Neural crest cell (in vitro differentiated cells): ENCODE measurements around the gene PILRB. TPM values are rescaled to one million over a fixed set of nuclear protein-coding genes. Genes with fewer than 3 reads are reported as not detected.
"Not testable (repeated sequence)": the region's sequence is repeated elsewhere in the genome, so short reads cannot be mapped to it uniquely, and the experiment has no call there.

Experiments
- DNase-seq: peaks from one replicate; pipeline ENCODE4 v3.0.0; 2021; ENCODE audit warnings: low read depth, mixed read lengths, low spot score
- H3K27ac Mint-ChIP-seq: one replicate; pipeline ENCODE4 v1.8.0; 2021; ENCODE audit warnings: mild to moderate bottlenecking, mixed read lengths; ENCODE audit not compliant: unreplicated experiment
- H3K27me3 Mint-ChIP-seq: 2 replicates; pipeline ENCODE4 v1.8.0; 2021; ENCODE audit warnings: low read depth, mild to moderate bottlenecking, mixed read lengths
- H3K36me3 Mint-ChIP-seq: 2 replicates; pipeline ENCODE4 v1.8.0; 2021; ENCODE audit warnings: low read depth, mild to moderate bottlenecking, mixed read lengths
- H3K4me1 Mint-ChIP-seq: 2 replicates; pipeline ENCODE4 v1.8.0; 2021; ENCODE audit warnings: mixed read lengths
- H3K4me3 Mint-ChIP-seq: one replicate; pipeline ENCODE4 v1.8.0; 2021; ENCODE audit warnings: mild to moderate bottlenecking, mixed read lengths
- H3K9me3 Mint-ChIP-seq: 2 replicates; pipeline ENCODE4 v1.8.0; 2021; ENCODE audit warnings: mixed read lengths
- total RNA-seq: library from RNA; stranded (reverse); gene quantifications from 2 replicates; pipeline ENCODE4 v1.2.1, GENCODE V29; 2021
- TF ChIP-seq, protein P1 (sequence below): fragments of 200-600 bp; sonication (generic); conservative IDR thresholded peaks from 2 replicates; pipeline ENCODE4 v1.5.0; 2021; ENCODE audit warnings: antibody characterized with exemption, mild to moderate bottlenecking

The PILRB gene
- total RNA-seq, 1 donor from 2014 or later, result 36.5 TPM

DNA sequence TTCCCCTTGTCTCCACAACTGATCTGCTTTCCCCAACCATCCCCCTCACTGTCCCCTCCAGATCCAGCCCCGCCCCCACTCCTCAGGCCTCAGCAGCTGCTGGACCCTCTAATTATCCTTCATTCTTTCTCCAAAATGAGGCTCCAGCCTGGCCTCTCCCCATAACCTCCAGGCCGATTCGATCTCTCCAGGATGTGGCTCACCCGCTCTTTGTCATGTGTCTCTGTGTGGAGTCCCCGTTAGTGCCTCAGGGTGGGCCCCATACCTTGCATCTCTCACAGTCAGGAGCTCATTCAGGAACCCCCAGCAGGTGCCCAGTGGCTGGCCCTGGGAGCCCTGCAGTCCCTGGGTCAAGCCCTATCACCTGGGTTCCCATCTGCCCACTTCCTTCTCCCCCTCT, 16.7 kb downstream of the PILRB start:
- peaks cover 2% of the 10 kb centered on the region for H3K27me3 Mint-ChIP-seq
- no peak overlapping the region for H3K4me3 Mint-ChIP-seq
- no peaks in the 10 kb centered on the region for H3K36me3 Mint-ChIP-seq
- no peak overlapping the region for H3K27ac Mint-ChIP-seq
- H3K9me3 Mint-ChIP-seq, result no peaks in the 10 kb centered on the region
- peaks cover 11% of the 10 kb centered on the region for H3K4me1 Mint-ChIP-seq
- TF ChIP-seq, protein P1, sequence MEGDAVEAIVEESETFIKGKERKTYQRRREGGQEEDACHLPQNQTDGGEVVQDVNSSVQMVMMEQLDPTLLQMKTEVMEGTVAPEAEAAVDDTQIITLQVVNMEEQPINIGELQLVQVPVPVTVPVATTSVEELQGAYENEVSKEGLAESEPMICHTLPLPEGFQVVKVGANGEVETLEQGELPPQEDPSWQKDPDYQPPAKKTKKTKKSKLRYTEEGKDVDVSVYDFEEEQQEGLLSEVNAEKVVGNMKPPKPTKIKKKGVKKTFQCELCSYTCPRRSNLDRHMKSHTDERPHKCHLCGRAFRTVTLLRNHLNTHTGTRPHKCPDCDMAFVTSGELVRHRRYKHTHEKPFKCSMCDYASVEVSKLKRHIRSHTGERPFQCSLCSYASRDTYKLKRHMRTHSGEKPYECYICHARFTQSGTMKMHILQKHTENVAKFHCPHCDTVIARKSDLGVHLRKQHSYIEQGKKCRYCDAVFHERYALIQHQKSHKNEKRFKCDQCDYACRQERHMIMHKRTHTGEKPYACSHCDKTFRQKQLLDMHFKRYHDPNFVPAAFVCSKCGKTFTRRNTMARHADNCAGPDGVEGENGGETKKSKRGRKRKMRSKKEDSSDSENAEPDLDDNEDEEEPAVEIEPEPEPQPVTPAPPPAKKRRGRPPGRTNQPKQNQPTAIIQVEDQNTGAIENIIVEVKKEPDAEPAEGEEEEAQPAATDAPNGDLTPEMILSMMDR, result no peak
- no peak for DNase-seq

DNA sequence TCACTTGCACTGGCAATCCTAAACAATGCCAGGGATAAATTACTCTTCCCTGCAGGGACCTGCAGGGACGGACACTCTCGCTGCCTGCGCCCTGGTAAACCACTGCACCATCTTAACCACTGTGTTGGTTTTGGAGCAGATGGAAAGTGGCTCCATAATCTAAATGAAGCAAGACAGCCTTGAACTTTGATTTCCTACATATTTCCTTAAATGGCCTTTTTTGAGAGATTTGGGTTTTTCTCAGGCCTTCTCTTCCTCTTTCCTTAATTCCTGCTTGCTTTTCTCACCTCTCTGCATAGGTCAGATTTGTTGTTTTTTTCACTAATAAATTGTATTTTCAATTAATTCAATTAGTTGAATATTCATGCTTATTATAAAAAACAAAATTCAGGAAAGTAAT, 18.1 kb downstream of the PILRB start:
- TF ChIP-seq, protein P1, result no peak
- H3K27ac Mint-ChIP-seq, result no peak overlapping the region
- H3K36me3 Mint-ChIP-seq, result no peaks in the 10 kb centered on the region
- H3K27me3 Mint-ChIP-seq, result no peaks in the 10 kb centered on the region
- no peak overlapping the region for H3K4me3 Mint-ChIP-seq
- H3K4me1 Mint-ChIP-seq, result peaks cover 3% of the 10 kb centered on the region
- no peaks in the 10 kb centered on the region for H3K9me3 Mint-ChIP-seq
- DNase-seq, result no peak

DNA sequence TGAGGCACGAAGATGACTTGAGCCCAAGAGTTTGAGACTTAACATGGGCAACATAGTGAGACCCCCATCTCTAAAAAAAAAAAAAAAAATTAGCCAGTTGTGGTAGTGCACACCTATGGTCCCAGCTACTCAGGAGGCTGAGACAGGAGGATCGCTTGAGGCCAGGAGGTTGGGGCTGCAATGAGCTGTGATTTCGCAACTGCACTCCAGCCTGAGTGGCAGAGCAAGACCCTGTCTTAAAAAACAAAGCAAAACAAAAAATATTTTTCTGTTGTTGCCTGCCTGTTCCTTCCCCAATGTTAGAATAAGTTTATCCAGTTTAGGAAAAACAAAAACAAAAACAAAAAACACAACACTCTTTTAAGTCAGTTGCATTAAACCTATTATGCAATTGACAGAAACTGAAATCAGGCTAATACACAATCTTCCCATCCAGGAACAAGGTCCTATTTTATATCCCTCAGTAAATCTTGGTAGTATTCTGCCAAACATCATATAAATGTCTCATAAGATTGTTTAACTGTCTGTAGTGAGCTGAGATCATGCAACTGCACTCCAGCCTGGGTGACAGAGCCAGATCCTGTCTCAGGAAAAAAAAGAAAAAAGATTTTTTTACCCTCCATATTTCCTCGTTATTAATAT, 20.3 kb downstream of the PILRB start:
- Mint-ChIP-seq H3K9me3 (no peaks in the 10 kb centered on the region), H3K4me3 (no peak overlapping the region), H3K27me3 (no peaks in the 10 kb centered on the region), H3K4me1 (no peaks in the 10 kb centered on the region), H3K27ac (no peak overlapping the region), H3K36me3 (no peaks in the 10 kb centered on the region)
- no peak for DNase-seq
- TF ChIP-seq, protein P1, result no peak

DNA sequence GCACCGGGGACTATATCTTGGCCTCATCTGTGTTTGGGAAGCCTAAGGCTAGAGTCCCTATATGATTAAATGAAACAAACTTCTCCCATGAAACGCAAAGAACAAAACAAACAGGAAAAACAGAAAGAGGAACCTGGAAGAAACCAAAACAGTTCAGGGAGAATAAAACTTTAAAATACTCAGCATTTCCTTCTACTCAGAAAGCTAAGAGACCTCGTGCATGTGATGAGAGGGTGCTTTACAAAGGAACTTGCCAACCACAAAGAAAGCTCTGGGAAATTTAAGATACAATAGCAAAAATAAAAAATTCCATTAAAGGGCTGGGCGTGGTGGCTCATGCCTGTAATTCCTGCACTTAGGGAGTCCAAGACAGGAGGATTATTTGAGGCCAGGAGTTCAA, 22.3 kb downstream of the PILRB start:
- Mint-ChIP-seq H3K27ac (no peak overlapping the region), H3K27me3 (no peaks in the 10 kb centered on the region), H3K4me3 (no peak overlapping the region), H3K36me3 (no peaks in the 10 kb centered on the region), H3K4me1 (no peaks in the 10 kb centered on the region), H3K9me3 (no peaks in the 10 kb centered on the region)
- TF ChIP-seq, protein P1, result no peak
- no peak for DNase-seq

DNA sequence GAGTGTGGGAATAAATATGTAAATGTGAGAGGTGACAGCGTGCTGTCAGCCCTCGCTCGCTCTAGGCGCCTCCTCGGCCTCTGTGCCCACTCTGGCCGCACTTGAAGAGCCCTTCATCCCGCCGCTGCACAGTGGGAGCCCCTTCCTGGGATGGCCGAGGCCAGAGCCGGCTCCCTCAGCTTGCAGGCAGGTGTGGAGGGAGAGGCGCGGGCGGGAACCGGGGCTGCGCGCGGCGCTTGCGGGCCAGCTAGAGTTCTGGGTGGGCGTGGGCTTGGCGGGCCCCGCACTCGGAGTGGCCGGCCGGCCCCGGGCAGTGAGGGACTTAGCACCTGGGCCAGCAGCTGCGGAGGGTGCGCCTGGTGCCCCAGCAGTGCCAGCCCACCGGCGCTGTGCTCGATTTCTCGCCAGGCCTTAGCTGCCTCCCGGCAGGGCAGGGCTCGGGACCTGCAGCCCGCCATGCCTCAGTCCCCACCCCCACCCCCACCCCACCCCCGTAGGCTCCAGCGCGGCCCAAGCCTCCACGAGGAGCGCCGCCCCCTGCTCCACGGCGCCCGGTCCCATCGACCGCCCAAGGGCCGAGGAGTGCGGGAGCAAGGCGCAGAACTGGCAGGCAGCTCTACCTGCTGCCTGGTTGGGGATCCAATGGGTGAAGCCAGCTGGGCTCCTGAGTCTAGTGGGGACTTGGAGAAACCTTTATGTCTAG, 23.8 kb downstream of the PILRB start:
- DNase-seq, H3K9me3 Mint-ChIP-seq, H3K4me3 Mint-ChIP-seq, H3K36me3 Mint-ChIP-seq, H3K27me3 Mint-ChIP-seq, H3K27ac Mint-ChIP-seq, H3K4me1 Mint-ChIP-seq: not testable (repeated sequence)

DNA sequence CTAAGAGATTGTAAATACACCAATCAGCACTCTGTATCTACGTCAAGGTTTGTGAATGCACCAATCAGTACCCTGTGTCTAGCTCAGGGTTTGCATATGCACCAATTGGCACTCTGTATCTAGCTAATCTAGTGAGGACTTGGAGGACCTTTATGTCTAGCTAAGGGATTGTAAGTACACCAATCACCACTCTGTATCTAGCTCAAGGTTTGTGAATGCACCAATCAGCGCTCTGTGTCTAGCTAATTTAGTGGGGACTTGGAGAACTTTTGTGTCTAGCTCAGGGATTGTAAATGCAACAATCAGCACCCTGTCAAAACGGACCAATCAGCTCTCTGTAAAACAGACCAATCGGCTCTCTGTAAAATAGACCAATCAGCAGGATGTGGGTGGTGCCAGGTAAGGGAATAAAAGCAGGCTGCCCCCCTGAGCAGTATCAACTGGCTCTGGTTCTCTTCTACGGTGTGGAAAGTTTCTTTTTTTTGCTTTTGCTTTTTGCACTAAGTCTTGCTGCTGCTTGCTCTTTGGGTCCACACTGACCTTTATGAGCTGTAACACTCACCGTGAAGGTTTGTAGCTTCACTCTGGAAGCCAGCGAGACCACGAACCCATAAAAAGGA, 24.4 kb downstream of the PILRB start:
- not testable (repeated sequence) for DNase-seq, H3K4me1 Mint-ChIP-seq, H3K9me3 Mint-ChIP-seq, H3K27ac Mint-ChIP-seq, H3K36me3 Mint-ChIP-seq, H3K4me3 Mint-ChIP-seq, H3K27me3 Mint-ChIP-seq
